DMS 273 (cell line): ENCODE data around the gene APOBEC3B.
"Not testable (repeated sequence)": the region's sequence is repeated elsewhere in the genome, so short reads cannot be mapped to it uniquely, and the experiment has no call there.

Experiments used
- DNase-seq: peaks from one replicate; lab custom pipeline; 2025; ENCODE audit not compliant: unreplicated experiment; lab: John Stamatoyannopoulos, UW

Gene APOBEC3B

DNA sequence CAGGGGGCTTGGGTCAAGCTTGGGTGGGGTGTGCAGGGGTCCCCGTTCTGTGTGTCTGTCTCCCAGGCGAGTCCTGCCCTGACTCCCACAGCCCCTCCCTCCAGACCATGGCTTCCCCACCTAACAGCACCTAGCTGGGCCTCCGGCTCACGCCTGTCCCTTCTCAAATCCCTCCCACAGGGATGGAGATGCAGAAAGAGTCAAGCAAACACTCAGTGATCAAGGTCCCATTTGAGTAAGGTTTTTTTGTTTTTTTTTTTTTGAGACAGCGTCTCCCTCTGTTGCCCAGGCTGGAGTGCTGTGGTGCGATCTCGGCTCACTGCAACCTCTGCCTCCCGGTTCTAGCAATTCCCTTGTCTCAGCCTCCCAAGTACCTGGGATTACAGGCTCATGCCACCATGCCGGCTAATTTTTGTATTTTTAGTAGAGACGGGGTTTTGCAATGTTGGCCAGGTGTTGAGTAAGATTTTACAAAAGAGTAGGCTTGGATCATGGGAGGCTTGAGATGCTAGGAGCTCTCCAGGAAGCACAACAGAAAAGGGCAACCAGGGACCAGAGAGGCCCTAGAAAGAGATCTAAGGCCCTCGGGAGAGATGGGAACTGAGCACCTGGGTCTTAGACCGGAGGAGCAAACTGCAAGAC lies 44.5 kb downstream of the APOBEC3B start:
- DNase-seq, result no peak

DNA sequence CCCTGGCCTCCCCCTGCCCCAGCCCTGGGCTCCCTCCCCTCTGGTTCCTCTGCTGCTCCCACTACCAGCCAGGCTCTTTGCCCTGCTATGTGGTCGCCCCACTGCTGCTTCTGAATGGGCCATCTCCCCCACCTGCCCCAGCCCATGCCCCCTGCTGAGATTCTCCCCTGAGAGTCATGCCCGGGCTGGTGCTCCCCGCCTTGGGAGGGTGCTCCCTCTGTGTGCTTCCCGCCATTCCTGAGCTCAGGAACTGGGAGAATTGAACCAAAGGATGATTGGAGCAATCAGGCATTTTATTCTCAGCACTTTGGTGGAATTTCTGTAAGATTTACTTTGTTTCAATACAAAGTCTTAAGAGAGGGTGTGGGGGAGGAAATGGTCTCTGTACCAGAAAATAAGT lies 45.6 kb downstream of the APOBEC3B start:
- no peak for DNase-seq

DNA sequence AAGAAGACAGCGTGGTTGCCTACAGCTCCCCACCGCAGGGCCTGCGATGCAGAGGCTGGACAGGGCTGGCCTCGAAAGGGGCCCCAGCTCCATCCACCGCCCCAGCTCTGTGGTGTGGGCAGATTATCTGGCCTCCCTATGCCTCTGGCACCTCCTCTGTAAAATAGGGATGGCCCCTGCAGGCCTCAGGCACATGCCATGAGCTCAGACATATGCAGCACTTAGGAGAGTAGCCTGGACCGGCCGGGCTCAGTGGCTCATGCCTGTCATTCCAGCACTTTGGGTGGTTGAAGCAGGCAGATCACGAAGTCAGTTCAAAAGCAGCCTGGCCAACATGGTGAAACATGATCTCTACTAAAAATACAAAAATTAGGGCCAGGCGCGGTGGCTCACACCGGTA lies 46.1 kb downstream of the APOBEC3B start:
- no peak for DNase-seq

DNA sequence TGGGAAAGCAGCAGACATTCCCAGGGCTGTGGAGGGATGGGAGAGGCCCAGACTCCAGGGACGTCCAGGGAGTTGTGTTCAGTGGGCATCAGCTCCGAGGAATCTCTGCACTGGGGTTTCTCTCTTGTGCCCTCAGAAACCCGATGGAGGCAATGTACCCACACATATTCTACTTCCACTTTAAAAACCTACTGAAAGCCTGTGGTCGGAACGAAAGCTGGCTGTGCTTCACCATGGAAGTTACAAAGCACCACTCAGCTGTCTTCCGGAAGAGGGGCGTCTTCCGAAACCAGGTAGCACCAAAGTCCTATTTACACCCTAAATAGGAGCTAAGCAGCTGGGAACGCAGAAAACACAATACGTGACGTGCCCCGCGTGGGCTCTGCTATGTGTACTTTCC lies 47.1 kb downstream of the APOBEC3B start:
- DNase-seq, result no peak

DNA sequence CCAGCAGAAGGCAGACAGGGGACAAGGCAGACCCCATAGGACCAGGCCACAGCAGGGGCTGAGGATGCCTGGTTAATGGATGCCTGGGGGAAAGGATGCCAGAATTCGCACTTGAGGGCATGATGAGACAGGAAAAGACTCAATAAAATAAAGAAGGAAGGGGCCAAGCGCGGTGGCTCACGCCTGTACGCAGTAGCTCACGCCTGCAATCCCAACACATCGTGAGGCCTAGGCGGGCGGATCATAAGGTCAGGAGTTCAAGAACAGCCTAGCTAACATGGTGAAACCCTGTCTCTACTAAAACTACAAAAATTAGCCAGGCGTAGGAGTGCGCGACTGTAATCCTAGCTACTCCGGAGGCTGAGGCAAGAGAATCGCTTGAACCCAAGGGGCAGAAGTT lies 48.6 kb downstream of the APOBEC3B start:
- DNase-seq, result no peak

DNA sequence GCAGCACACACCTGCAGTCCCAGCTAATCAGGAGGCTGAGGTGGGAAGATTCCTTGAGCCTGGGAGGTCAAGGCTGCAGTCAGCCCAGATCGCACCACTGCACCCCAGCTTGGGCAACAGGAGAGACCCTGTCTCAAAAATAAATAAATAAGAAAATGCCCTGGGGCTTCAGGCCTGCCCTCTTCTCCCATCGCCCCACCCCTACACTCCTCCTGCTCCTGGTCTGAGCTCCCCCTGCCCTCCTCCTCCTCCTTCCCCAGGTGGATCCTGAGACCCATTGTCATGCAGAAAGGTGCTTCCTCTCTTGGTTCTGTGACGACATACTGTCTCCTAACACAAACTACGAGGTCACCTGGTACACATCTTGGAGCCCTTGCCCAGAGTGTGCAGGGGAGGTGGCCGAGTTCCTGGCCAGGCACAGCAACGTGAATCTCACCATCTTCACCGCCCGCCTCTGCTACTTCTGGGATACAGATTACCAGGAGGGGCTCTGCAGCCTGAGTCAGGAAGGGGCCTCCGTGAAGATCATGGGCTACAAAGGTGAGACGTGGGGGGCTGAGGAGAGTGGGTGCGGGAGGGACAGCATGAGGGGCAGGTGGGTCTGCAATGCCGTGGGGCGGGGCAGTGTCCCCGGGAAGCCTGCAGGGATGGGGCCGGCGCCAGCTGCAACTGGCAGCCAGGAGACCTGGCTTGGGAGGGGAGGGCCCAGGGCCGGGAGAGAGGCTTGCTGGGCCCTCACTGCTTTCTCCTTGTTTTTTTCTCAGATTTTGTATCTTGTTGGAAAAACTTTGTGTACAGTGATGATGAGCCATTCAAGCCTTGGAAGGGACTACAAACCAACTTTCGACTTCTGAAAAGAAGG lies 49.5 kb downstream of the APOBEC3B start:
- DNase-seq, result not testable (repeated sequence)

DNA sequence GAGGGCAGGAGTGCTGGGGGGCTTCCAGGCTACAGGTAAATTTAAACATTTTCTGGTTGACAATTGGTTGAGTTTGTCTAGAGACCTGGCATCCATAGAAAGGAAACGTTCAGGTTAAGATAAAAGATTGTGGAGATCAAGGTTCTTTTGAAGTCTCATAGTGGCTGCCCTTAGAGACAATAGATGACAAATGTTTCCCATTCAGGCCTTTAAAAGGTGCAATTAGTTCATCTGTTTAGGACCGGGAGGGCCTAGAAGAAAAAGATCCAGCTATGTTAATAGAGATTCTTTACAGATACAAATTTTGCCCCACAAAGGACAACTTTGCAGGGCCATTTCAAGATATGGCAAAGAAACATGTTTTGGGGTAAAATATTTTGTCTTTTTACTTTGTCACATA lies 54.9 kb downstream of the APOBEC3B start:
- not testable (repeated sequence) for DNase-seq

DNA sequence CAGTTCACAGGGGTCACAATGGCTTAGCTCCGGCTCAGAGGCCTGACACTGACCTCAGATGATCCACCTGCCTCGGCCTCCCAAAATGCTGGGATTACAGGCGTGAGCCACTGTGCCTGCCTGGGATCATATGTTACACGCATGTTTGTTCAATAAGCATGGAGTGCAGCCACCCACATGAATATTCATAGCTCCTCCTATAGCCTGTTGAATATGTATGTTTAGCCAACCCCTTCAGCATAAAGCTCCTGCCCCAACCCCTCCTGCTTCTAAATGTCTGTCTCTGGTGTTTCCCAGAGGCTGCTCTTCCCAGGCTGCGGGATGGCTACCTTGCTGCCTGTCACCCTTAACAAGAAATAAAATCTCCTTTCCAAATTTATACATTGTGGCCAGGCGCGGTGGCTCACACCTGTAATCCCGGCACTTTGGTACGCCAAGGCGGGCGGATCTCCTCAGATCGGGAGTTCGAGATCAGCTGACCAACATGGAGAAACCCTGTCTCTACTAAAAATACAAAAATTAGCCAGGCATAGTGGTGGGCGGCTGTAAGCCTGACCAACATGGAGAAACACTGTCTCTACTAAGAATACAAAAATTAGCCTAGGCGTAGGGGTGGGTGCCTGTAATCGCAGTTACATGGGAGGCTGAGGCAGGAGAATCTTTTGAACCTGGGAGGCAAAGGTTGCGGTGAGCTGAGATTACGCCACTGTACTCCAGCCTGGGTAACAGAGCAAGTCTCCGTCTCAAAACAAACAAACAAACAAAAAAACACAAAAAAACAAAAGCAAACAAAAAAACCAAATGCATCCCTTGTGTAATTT lies 57.4 kb downstream of the APOBEC3B start:
- DNase-seq, result peak; percentile 6

DNA sequence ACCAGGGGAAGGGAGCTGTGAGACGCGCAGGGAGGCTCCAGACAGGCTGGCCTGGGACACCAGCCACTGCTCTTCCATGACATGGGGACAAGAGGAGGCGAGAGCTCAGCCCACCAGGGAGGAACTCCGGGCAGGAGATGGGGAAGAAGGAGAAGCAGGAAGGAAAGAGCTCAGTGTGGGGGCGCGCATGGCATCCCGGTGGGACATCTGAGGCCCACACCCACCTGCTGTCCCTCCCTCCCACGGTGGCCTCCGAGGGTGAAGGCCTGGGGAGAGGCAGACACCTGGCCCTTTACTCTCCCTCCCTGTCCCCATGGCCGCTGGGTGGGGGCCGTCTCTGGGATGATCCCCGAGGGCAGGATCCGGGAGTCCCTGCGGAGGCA lies 58.0 kb downstream of the APOBEC3B start:
- DNase-seq, result not testable (repeated sequence)

DNA sequence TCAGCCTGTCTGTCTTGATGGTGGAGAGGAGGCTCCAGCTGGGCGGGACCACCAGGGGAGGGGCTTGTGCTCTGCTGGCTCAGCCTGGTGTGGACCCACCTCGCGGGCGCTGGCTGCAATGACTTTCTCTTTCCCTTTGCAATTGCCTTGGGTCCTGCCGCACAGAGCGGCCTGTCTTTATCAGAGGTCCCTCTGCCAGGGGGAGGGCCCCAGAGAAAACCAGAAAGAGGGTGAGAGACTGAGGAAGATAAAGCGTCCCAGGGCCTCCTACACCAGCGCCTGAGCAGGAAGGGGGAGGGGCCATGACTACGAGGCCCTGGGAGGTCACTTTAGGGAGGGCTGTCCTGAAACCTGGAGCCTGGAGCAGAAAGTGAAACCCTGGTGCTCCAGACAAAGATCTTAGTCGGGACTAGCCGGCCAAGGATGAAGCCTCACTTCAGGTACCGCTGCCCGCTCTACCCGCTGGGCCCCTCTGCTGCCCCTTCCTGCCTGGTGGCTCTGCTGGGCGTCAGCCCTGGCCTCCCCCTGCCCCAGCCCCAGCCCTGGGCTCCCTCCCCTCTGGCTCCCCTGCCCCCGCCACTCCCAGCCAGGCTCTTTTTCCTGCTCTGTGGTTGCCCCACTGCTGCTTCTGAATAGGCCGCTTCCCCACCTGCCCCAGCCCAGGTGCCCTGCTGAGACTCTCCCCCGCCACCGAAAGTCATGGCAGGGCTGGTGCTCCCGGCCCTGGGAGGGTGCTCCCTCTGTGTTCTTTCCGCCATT lies 58.6 kb downstream of the APOBEC3B start, which contains the start of gene APOBEC3F:
TSS of gene APOBEC3F (plus strand) at position 327 of the 759 bp plus-strand sequence. CDS start at position 424, 97 bp downstream.
- DNase-seq, result peak; percentile 39

DNA sequence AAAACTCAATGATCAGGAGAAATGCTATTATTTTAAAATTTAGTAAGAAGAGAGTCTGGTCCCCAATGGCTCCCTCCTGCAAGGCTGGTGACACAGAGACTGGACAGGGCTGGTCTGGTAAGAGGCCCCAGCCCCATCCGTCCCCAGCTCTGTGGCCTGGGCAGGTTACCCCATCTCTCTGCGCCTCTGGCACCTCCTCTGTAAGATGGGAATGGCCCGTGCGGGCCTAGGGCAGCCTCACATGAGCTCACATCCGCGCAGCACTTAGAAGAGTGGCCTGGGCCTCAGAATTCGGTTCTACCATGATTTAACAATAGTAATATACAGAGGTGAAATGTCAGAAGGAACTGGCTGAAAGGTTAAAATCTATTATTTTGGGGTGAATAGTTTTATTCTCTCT lies 59.8 kb downstream of the APOBEC3B start:
- DNase-seq, result no peak
